Measurements from ENCODE around the gene MYO9B. TPM values are rescaled to one million over a fixed set of nuclear protein-coding genes. Genes with fewer than 3 reads are reported as not detected.

Gene MYO9B
- total RNA-seq, 1 experiment from 2014 or later, result 79.4 TPM

DNA sequence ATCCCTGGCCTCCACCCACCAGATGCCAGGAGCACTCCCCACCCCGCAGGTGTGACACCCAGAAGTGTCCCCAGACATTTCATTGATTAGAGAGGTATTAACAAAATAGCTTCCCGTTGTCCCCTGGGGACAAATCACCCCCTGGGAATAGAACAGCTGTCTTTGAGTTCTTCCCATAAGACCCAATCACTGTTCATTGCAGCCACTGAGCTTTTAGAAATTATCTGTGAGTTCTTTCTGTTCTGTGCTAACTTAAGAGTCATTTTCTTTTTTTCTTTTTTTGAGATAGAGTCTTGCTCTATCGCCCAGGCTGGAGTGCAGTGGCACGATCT lies 32.8 kb downstream of the MYO9B start:
- Histone ChIP-seq H3K9me3 (ENCODE audit: control insufficient read depth, insufficient read depth, low read depth, low read length) (no peaks in the 10 kb centered on the region), H3K27me3 (ENCODE audit: control insufficient read depth, insufficient read depth, low read length) (no peaks in the 10 kb centered on the region), H3K36me3 (ENCODE audit: control insufficient read depth, insufficient read depth, low read length) (no peaks in the 10 kb centered on the region), H3K4me3 (ENCODE audit: low read depth in 2 of 2, low read length in 2 of 2) (peak overlapping the region in 1 of 2 experiments; percentile 26; a peak in 1 of 4 replicates), H3K27ac (ENCODE audit: low read length) (peak overlapping the region; percentile 79; the same call in 1 of the 2 replicates), H3K4me1 (ENCODE audit: control insufficient read depth, insufficient read depth, low read length) (peaks cover 17% of the 10 kb centered on the region)
- no peak for ATAC-seq
- DNase-seq (ENCODE audit: low read depth, low spot score), result no peak
- POLR2A ChIA-PET, result no interaction called here
- intact Hi-C loops (cut with micrococcal nuclease; ENCODE audit: unreplicated experiment) (no loop called here), in situ Hi-C loops (cut with HindIII; ENCODE audit: low pct_unique_long_range_greater_than_20kb, low sequenced_read_pairs) (no loop called here)
- CTCF ChIA-PET, result no interaction called here
- no peak for TF ChIP-seq REST (IDR thresholded peaks at IDR 0.05; ENCODE audit: insufficient read depth in 1 of 2, low read depth in 2 of 2, low read length in 1 of 2)
- no peak for TF ChIP-seq SIN3A (IDR thresholded peaks at IDR 0.05; ENCODE audit: borderline replicate concordance, insufficient read depth, low read depth, low read length)
- TF ChIP-seq POLR2AphosphoS5 (IDR thresholded peaks at IDR 0.05; ENCODE audit: low read depth, low read length), result no peak
- TF ChIP-seq, protein P1, sequence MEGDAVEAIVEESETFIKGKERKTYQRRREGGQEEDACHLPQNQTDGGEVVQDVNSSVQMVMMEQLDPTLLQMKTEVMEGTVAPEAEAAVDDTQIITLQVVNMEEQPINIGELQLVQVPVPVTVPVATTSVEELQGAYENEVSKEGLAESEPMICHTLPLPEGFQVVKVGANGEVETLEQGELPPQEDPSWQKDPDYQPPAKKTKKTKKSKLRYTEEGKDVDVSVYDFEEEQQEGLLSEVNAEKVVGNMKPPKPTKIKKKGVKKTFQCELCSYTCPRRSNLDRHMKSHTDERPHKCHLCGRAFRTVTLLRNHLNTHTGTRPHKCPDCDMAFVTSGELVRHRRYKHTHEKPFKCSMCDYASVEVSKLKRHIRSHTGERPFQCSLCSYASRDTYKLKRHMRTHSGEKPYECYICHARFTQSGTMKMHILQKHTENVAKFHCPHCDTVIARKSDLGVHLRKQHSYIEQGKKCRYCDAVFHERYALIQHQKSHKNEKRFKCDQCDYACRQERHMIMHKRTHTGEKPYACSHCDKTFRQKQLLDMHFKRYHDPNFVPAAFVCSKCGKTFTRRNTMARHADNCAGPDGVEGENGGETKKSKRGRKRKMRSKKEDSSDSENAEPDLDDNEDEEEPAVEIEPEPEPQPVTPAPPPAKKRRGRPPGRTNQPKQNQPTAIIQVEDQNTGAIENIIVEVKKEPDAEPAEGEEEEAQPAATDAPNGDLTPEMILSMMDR (IDR thresholded peaks at IDR 0.05), result no peak
- no TSS peak for BruUV-seq (replicated peaks)

- H3K27me3 ChIP-seq (ENCODE audit: control insufficient read depth, insufficient read depth, low read length), result no peaks in the 10 kb centered on the region
- no peaks in the 10 kb centered on the region for H3K36me3 ChIP-seq (ENCODE audit: control insufficient read depth, insufficient read depth, low read length)
- peaks cover 17% of the 10 kb centered on the region for H3K4me1 ChIP-seq (ENCODE audit: control insufficient read depth, insufficient read depth, low read length)
- no peak for DNase-seq (ENCODE audit: low read depth, low spot score)
- no peak overlapping the region for H3K27ac ChIP-seq (ENCODE audit: low read length)
- in situ Hi-C loops (cut with HindIII; ENCODE audit: low pct_unique_long_range_greater_than_20kb, low sequenced_read_pairs) (no loop called here), intact Hi-C loops (cut with micrococcal nuclease; ENCODE audit: unreplicated experiment) (no loop called here)
- no peak overlapping the region for H3K4me3 ChIP-seq (ENCODE audit: low read depth in 2 of 2, low read length in 2 of 2)
- no peak for ATAC-seq
- no peaks in the 10 kb centered on the region for H3K9me3 ChIP-seq (ENCODE audit: control insufficient read depth, insufficient read depth, low read depth, low read length)
- CTCF ChIA-PET, result no interaction called here
- POLR2A ChIA-PET, result no interaction called here
- no peak for TF ChIP-seq REST (IDR thresholded peaks at IDR 0.05; ENCODE audit: insufficient read depth in 1 of 2, low read depth in 2 of 2, low read length in 1 of 2)
- TF ChIP-seq, protein P1 (IDR thresholded peaks at IDR 0.05), result no peak
- no peak for TF ChIP-seq TCF7L2 (IDR thresholded peaks at IDR 0.05; ENCODE audit: low read depth, low read length)
- TF ChIP-seq POLR2AphosphoS5 (IDR thresholded peaks at IDR 0.05; ENCODE audit: low read depth, low read length), result no peak
- no peak for TF ChIP-seq SIN3A (IDR thresholded peaks at IDR 0.05; ENCODE audit: borderline replicate concordance, insufficient read depth, low read depth, low read length)
- BruUV-seq (replicated peaks), result no TSS peak
Observed at GRCh38 chr19:17109300-17109699, 33.7 kb downstream of the MYO9B start.

Measured in Panc1 (cell line).